DMS 273 (cell line): ENCODE data around the gene SMIM44.
A peak's percentile ranks its signal among the peaks of the same experiment; 100 is the strongest.

Experiments
- DNase-seq: peaks from one replicate; lab custom pipeline; 2025; ENCODE audit not compliant: unreplicated experiment; lab: John Stamatoyannopoulos, UW

SMIM44 gene

GRCh38 chr19:3501780-3502179 lies 18.5 kb upstream of the SMIM44 start:
- no peak for DNase-seq

GRCh38 chr19:3500429-3501101 lies 17.3 kb upstream of the SMIM44 start, which contains the start of gene DOHH:
DOHH (minus strand) TSS chr19:3500674; CDS start chr19:3496814, 3,860 bp downstream.
- DNase-seq = peak; percentile 98

DNA sequence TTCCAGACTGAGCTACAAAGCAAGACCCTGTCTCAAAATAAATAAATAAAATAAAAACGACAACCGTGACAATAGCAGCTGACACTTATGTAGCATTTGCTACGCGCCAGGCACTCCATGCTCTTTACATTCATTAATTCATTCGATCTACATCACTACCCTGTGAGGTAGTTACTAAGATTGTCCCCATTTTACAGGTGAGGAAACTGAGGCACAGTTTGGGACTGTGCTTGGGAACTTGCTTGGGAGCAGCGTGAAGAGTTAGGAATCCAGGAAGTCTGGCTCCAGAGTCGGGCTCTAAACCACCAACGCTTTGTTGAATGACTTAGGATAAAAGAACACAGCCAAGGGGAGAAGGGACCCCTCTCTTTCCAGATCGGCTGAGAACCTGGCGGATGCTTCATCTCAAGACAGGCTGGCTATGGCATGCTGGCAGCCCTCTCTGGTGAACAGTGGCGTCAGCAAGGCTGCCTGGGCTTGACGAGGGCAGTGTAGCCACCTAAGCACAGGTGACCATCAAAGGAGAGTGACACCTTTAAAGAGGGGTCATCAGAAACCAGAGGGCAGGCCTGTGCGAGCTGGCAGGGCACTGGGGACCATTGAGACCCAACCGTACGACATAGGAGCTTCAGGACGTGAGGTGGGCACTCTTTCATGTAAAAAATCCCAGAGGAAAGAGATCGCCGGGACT lies 16.6 kb upstream of the SMIM44 start:
- DNase-seq = peak; percentile 39

DNA sequence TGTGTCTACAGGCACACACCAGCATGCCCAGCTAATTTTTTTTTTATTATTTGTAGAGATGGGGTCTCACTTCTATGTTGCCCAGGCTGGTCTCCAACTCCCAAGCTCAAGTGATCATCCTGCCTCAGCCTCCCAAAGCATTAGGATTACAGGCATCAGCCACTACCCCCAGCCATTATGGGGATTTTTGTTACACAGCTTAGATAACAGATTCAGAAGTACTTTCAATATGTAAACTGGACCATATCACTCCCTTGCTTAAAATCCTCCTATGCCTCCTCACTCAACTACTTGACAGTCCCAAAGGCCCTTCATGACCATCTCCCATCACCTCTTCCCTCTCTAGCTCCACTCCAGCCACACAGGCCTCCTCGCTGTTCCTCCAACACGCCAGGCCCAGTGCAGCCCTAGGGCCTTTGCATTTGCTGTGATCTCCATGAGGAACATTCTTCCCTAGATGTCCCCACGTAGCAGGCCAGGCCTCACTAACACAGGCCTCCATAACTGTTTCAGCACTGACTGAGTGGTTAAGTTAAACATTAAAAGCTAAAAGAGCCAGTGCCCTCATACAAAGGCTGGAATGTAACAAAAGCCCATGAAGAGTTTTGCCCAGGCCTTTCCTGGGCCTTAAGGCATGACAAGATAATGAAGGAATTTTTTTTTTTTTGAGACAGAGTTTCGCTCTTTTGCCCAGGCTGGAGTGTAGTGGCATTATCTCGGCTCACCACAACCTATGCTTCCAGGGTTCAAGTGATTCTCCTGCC lies 14.7 kb upstream of the SMIM44 start:
- no peak for DNase-seq

DNA sequence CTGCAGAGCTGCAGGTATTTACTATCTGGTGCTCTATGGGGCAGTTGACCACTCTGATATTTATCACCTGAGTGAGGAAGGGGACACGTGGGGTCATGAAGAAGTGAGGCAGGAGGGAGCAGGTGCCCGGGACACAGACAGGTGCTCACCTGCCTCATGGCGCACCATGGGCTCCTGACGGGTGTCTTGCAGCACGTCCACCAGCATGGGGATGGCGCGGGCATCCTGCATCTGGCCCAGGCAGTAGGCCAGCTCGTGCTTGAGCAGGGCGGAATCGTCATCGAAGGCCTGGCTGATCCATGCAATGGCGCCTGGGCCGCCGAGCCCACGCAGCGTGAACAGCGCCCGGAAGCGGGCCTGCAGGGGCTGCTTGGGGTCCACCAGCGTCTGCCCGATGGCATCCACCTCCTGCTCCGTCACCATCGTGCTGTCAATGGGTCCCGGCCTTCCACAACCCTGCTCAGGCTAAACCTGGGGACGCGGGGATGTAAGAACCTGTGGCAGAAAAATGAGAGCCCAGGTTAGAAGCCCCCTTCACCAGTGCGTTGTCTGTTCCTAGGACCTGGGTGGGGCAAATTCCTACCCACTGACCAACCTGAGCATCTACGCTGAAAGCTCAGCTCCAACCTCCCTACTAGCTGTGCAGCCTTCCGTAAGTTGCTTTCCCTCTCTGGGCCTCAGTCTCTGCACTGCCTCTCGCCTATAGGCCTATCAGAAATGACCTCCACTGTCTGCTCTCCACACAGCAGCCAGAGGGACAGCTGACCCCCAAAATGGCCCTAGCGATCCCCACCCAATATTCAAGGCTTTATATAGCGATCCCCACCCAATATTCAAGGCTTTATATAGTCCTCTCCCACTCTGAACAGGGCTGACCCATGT lies 13.4 kb upstream of the SMIM44 start:
- DNase-seq = no peak

GRCh38 chr19:3494559-3494958 lies 11.3 kb upstream of the SMIM44 start:
- peak; percentile 29 for DNase-seq

GRCh38 chr19:3494051-3494450 lies 10.8 kb upstream of the SMIM44 start:
- peak; percentile 55 for DNase-seq

GRCh38 chr19:3493651-3494050 lies 10.4 kb upstream of the SMIM44 start:
- DNase-seq = no peak

DNA sequence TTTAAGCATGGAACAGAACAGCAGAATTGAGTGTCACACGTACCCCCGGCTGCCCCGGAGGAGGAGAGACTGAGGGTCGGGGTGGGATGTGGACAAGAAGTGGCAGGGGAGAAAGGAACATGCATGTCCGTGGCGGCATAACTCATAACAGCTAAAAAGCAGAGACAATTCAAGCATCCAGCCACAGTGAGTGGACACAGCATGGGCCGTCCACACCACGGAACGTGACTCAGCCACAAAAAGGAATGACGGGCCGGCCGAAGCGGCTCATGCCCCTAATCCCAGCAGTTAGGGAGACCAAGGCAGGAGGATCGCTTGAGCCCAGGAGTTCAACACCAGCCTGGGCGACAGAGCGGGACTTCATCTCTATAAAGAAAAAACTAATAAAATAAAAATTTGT lies 9.7 kb upstream of the SMIM44 start:
- no peak for DNase-seq

- DNase-seq = no peak
Observed at GRCh38 chr19:3492131-3492839, 9.0 kb upstream of the SMIM44 start.

- no peak for DNase-seq
Observed at GRCh38 chr19:3491396-3492119, 8.3 kb upstream of the SMIM44 start.

DNA sequence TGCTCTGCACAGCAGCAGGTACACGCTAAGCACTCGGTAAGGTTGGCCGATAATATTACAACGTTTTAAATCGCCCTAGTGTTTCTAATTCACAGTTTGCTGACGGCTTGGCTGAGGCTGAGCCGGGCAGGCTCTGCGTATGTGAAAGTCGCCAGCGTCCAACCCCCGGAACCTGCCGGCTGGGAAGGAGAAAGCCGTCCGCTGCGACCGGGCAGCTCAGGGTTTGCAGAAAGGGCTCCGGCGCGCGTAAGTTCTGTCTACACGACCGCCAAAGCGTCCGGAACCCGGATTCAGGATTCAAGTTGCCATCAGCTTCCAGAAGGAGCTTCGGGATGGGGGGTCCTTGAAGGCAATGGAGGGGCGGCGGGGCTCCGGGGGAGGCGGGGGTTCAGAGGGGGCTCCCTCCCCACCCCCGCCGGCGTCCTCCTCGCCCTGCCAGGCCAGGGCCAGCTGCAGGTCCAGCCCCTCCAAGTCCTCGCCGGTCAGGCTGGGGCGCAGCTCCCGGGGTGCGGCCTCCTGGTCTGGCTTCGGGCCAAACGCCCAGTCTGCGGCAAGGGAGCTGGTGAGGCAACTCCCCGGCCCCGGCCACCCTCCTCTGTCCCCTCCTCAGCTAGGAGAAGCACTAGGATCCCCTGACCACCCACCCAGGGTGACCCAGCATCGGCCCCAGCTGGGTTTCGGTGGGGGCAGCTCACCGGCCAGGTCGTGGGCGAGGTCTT lies 575 bp downstream of the SMIM44 start:
- peak; percentile 52 for DNase-seq

GRCh38 chr19:3481241-3482090 lies 1.8 kb downstream of the SMIM44 start:
- no peak for DNase-seq

DNA sequence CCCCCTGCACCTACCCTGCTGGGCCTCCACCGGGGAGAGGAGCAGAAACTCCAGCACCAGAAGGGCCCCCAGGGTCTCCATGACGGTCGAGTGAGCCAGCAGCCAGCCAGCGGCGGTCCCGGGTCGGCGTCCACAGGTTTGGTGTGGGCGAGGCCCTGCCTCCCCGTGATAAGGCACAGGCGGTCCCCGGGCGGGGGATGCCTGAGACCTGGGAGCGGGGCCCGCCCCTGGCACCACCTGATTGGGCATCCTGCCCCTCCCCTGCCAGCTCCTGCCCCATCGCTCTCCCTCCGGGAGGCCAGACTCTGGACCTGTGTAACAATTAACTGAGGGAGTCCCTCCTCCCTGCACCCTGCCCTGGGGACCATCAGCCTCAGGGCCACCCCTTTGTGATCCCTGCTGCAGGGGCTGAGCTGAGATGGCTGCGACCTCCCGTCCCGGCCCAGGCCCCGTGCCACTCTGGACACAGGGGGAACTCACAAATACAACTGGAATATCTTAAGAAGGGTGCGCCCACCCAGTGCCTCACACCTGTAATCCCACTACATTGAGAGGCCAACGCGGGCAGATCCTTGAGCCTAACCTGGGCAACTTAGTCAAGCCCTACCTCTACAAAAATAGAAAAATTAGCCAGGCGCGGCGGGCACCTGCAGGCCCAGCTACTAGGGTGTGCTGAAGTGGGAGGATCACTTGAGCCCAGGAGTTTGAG lies 2.7 kb downstream of the SMIM44 start, which contains the start of gene SMIM24:
Gene SMIM24, minus strand, starts transcription at position 143 of the 709 bp plus-strand sequence. Its CDS starts 62 bp downstream, at position 81.
- no peak for DNase-seq

DNA sequence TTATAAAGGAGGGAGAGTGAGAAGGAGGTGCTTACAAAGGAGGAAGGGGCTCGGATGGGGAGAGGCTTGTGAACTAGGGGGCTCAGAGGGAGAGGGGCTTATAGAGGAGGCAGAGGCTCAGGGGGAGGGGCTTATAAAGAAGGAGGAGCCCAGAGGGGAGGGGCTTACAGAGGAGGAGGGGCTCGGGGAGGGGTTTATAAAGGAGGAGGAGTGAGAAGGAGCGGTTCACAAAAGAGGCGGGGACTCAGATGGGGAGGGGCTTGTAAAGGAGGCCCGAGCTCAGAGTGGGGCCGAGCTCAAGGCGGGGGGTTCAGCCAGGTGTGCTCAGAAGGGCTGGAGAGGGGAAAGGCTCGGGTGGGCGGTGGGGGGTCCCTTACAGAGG lies 3.4 kb downstream of the SMIM44 start:
- peak; percentile 57 for DNase-seq

DNA sequence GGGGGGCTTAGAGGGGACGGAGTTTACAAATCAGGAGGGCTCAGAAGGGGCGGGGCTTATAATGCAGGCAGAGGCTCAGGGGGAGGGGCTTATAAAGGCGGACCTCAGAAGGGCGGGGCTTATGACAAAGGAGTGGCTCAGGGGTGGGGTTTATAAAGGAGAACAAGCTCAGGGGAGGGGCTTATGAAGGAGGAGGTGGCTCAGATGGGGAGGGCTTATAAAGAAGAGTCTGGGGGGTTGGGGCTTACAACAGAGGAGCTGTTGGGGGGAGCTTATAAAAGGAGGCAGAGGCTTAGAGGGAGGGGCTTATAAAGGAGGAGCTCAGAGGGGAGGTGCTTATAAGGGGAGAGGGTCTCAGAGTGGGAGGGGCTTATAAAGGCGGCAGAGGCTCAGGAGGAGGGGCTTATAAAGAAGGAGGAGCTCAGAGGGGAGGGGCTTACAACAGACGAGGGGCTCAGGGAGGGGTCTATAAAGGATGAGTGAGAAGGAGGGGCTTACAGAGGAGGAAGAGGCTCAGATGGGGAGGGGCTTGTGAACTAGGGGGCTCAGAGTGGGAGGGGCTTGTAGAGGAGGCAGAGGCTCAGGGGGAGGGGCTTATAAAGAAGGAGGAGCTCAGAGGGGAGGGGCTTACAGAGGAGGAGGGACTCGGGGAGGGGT lies 3.9 kb downstream of the SMIM44 start:
- peak; percentile 72 for DNase-seq
